Measurements from ENCODE around the gene BCORL1. TPM values are rescaled to one million over a fixed set of nuclear protein-coding genes. Genes with fewer than 3 reads are reported as not detected.

Gene BCORL1
- total RNA-seq, 1 donor from 2014 or later, result 22.3 TPM

GRCh38 chrX:130009658-130010223 lies 27.3 kb downstream of the BCORL1 start:
- no peak overlapping the region for H3K27ac ChIP-seq (ENCODE audit: low read depth, low read length)
- H3K9me3 ChIP-seq (ENCODE audit: insufficient read depth, low read depth, low read length), result no peaks in the 10 kb centered on the region
- Mint-ChIP-seq H3K27me3 (ENCODE audit: low read depth, unreplicated experiment) (no peaks in the 10 kb centered on the region), H3K9me3 (ENCODE audit: unreplicated experiment) (peaks cover 2% of the 10 kb centered on the region), H3K27ac (ENCODE audit: unreplicated experiment) (no peak overlapping the region), H3K36me3 (ENCODE audit: low read depth, unreplicated experiment) (peaks cover 6% of the 10 kb centered on the region), H3K4me3 (ENCODE audit: unreplicated experiment) (no peak overlapping the region), H3K4me1 (ENCODE audit: low read depth, unreplicated experiment) (no peaks in the 10 kb centered on the region)
- DNase-seq (ENCODE audit: low read depth) (no peak), FAIRE-seq (no peak)
- H3K27me3 ChIP-seq (ENCODE audit: insufficient read depth, low read length), result no peaks in the 10 kb centered on the region
- H3K36me3 ChIP-seq (ENCODE audit: insufficient read depth, low read length), result no peaks in the 10 kb centered on the region
- H2AFZ ChIP-seq (ENCODE audit: low read depth, low read length), result no peak overlapping the region
- H4K20me1 ChIP-seq (ENCODE audit: insufficient read depth, low read length), result no peaks in the 10 kb centered on the region
- no peak overlapping the region for H3K4me3 ChIP-seq (ENCODE audit: insufficient read depth, low read depth, low read length)
- no peaks in the 10 kb centered on the region for H3K4me1 ChIP-seq (ENCODE audit: insufficient read depth, low read length)
- TF ChIP-seq EZH2 (IDR thresholded peaks at IDR 0.05; ENCODE audit: insufficient read depth, low read length) (no peak), CTCF (IDR thresholded peaks at IDR 0.05; ENCODE audit: insufficient read depth, low read depth, low read length) (no peak)
- H3K79me2 ChIP-seq (ENCODE audit: insufficient read depth, low read length), result no peaks in the 10 kb centered on the region
- H3K9ac ChIP-seq (ENCODE audit: low read length), result no peak overlapping the region
- H3K4me2 ChIP-seq (ENCODE audit: low read length), result no peak overlapping the region

GRCh38 chrX:130012683-130013082 lies 30.2 kb downstream of the BCORL1 start:
- no peak for DNase-seq (ENCODE audit: low read depth)
- no peaks in the 10 kb centered on the region for H3K4me1 Mint-ChIP-seq (ENCODE audit: low read depth, unreplicated experiment)
- Histone ChIP-seq H3K9ac (ENCODE audit: low read length) (no peak overlapping the region), H3K36me3 (ENCODE audit: insufficient read depth, low read length) (no peaks in the 10 kb centered on the region), H2AFZ (ENCODE audit: low read depth, low read length) (no peak overlapping the region), H3K4me3 (ENCODE audit: insufficient read depth, low read depth, low read length) (no peak overlapping the region), H3K27me3 (ENCODE audit: insufficient read depth, low read length) (no peaks in the 10 kb centered on the region), H4K20me1 (ENCODE audit: insufficient read depth, low read length) (no peaks in the 10 kb centered on the region), H3K27ac (ENCODE audit: low read depth, low read length) (no peak overlapping the region), H3K4me1 (ENCODE audit: insufficient read depth, low read length) (no peaks in the 10 kb centered on the region), H3K79me2 (ENCODE audit: insufficient read depth, low read length) (no peaks in the 10 kb centered on the region), H3K4me2 (ENCODE audit: low read length) (no peak overlapping the region), H3K9me3 (ENCODE audit: insufficient read depth, low read depth, low read length) (no peaks in the 10 kb centered on the region)
- peaks cover 2% of the 10 kb centered on the region for H3K9me3 Mint-ChIP-seq (ENCODE audit: unreplicated experiment)
- TF ChIP-seq CTCF (IDR thresholded peaks at IDR 0.05; ENCODE audit: insufficient read depth, low read depth, low read length) (no peak), EZH2 (IDR thresholded peaks at IDR 0.05; ENCODE audit: insufficient read depth, low read length) (no peak)
- H3K27ac Mint-ChIP-seq (ENCODE audit: unreplicated experiment), result no peak overlapping the region
- no peak overlapping the region for H3K4me3 Mint-ChIP-seq (ENCODE audit: unreplicated experiment)
- no peak for FAIRE-seq
- peaks cover 2% of the 10 kb centered on the region for H3K36me3 Mint-ChIP-seq (ENCODE audit: low read depth, unreplicated experiment)
- no peaks in the 10 kb centered on the region for H3K27me3 Mint-ChIP-seq (ENCODE audit: low read depth, unreplicated experiment)

GRCh38 chrX:130013661-130014060 lies 31.2 kb downstream of the BCORL1 start:
- Histone ChIP-seq H3K36me3 (ENCODE audit: insufficient read depth, low read length) (peaks cover 2% of the 10 kb centered on the region), H3K27ac (ENCODE audit: low read depth, low read length) (no peak overlapping the region), H3K4me3 (ENCODE audit: insufficient read depth, low read depth, low read length) (no peak overlapping the region), H3K27me3 (ENCODE audit: insufficient read depth, low read length) (no peaks in the 10 kb centered on the region), H3K4me1 (ENCODE audit: insufficient read depth, low read length) (no peaks in the 10 kb centered on the region), H2AFZ (ENCODE audit: low read depth, low read length) (no peak overlapping the region), H4K20me1 (ENCODE audit: insufficient read depth, low read length) (no peaks in the 10 kb centered on the region), H3K9ac (ENCODE audit: low read length) (no peak overlapping the region), H3K79me2 (ENCODE audit: insufficient read depth, low read length) (no peaks in the 10 kb centered on the region), H3K9me3 (ENCODE audit: insufficient read depth, low read depth, low read length) (no peaks in the 10 kb centered on the region), H3K4me2 (ENCODE audit: low read length) (no peak overlapping the region)
- no peak for DNase-seq (ENCODE audit: low read depth)
- H3K9me3 Mint-ChIP-seq (ENCODE audit: unreplicated experiment), result no peaks in the 10 kb centered on the region
- no peak overlapping the region for H3K27ac Mint-ChIP-seq (ENCODE audit: unreplicated experiment)
- peaks cover 5% of the 10 kb centered on the region for H3K36me3 Mint-ChIP-seq (ENCODE audit: low read depth, unreplicated experiment)
- TF ChIP-seq EZH2 (IDR thresholded peaks at IDR 0.05; ENCODE audit: insufficient read depth, low read length) (no peak), CTCF (IDR thresholded peaks at IDR 0.05; ENCODE audit: insufficient read depth, low read depth, low read length) (no peak)
- H3K4me1 Mint-ChIP-seq (ENCODE audit: low read depth, unreplicated experiment), result no peaks in the 10 kb centered on the region
- H3K4me3 Mint-ChIP-seq (ENCODE audit: unreplicated experiment), result no peak overlapping the region
- no peak for FAIRE-seq
- H3K27me3 Mint-ChIP-seq (ENCODE audit: low read depth, unreplicated experiment), result no peaks in the 10 kb centered on the region

Measured in astrocyte (in vitro differentiated cells and primary cell).